NOMO-1 treated with DMSO at 0.1 percent for 48 hours (cell line): ENCODE data around the gene TTI1.

Source experiments
- DNase-seq: peaks from one replicate; lab custom pipeline; 2025; ENCODE audit not compliant: unreplicated experiment; lab: John Stamatoyannopoulos, UW

Gene TTI1

DNA sequence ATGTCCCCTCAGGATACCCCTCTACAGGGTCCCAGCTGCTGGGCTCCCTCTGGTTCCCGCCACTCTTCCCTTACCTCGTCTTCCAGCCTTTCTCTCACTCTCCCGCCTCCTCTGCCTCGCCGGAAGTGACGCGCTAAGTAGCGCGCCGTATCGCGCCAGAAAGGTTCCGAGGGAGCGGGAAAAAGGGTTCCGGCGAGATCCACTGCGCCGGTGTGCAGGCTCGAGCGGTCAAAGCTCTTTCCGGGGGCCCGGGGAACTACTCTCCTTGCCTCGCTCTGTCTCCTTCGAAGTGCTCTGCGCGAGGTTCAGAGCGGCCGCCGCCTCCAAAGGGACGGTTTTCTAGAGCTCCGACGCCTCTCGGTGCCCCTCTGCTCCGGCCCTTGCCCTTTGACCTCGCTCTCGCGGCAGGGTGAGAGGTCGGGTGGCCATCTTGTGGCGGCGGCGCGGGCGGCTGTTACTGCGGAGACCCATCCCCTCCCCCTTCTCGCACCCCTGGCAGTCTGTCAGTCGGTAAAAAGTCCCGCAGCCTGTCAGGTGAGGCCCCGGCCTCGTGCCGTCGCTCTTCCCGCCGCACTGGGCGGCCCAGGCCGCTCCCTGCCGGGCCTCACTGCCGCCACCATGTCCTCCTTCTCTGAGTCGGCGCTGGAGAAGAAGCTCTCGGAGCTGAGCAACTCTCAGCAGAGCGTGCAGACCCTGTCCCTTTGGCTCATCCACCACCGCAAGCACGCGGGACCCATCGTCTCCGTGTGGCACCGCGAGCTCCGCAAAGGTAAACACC lies at the start of gene TTI1, which contains the start of gene RPRD1B:
TTI1 (minus strand) TSS at position 127 of the 778 bp plus-strand sequence. CDS start 19,640 bp downstream, outside the sequence.
RPRD1B (plus strand) TSS at position 417 of the 778 bp plus-strand sequence; CDS start at position 619, 202 bp downstream.
- DNase-seq: peak; percentile 83

GRCh38 chr20:38082894-38083293 lies 49.6 kb upstream of the TTI1 start:
- no peak for DNase-seq

- DNase-seq: no peak
Measured at GRCh38 chr20:38081575-38081974, 48.3 kb upstream of the TTI1 start.

- no peak for DNase-seq
Measured at GRCh38 chr20:38079353-38079752, 46.1 kb upstream of the TTI1 start.

DNA sequence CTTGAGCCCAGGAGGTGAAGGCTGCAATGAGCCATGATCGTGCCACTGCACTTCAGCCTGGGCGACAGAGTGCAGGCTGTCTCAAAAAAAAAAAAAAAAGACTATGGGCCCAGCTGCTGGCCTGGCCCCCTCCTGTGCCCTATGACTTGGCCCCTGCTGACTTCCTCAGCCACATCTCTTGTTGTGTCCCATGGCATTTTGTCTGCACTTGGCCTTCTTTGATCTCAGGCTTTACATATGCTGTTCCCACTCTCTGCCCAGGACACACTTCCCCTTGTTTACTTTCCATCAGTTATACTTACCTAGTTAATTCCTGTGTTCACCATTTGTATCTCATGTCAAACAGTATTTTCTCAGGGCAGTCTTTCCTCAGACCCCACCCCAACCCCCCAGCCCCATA lies 44.8 kb upstream of the TTI1 start:
- no peak for DNase-seq

GRCh38 chr20:38076548-38076947 lies 43.3 kb upstream of the TTI1 start:
- DNase-seq: no peak

GRCh38 chr20:38075161-38075998 lies 42.1 kb upstream of the TTI1 start:
- no peak for DNase-seq

DNA sequence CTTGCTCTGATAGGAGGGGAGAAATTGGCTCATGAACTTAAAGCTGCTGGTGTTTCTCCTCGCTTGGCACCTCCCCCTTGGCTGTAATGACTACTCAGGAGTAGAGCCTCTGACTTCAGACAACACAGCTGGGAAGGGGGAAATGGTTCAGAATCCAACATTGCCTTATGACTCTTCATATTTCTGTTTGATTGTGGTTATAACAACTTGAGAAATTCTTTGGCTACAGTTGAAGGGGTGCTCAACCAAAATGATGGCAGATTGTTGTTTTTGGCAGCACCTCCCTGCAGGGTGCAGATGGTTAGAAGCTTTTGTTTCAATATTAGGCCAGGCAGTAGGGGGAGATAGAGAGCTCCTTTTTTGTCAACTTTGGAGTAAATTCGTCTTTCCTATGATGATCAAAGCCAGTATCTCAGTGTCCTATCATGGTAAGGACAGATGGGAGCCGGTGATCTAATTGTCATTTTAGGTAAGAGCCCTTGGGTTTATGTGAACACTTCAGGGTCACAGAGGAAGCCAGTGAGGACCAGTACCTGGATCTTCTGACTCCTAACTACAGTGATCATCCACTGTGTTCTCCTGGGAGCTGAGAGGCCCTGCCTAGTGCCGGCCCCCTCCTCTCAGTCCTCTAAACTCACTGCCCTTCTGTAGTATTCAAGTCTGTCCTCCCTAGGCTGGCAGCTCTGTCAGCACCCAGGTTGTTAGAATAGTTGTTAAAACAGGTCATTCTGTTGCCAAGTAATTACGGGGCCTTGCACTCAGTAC lies 40.2 kb upstream of the TTI1 start:
- DNase-seq: peak; percentile 23

GRCh38 chr20:38072898-38073297 lies 39.6 kb upstream of the TTI1 start:
- DNase-seq: no peak

GRCh38 chr20:38067717-38068365 lies 34.6 kb upstream of the TTI1 start:
- no peak for DNase-seq

DNA sequence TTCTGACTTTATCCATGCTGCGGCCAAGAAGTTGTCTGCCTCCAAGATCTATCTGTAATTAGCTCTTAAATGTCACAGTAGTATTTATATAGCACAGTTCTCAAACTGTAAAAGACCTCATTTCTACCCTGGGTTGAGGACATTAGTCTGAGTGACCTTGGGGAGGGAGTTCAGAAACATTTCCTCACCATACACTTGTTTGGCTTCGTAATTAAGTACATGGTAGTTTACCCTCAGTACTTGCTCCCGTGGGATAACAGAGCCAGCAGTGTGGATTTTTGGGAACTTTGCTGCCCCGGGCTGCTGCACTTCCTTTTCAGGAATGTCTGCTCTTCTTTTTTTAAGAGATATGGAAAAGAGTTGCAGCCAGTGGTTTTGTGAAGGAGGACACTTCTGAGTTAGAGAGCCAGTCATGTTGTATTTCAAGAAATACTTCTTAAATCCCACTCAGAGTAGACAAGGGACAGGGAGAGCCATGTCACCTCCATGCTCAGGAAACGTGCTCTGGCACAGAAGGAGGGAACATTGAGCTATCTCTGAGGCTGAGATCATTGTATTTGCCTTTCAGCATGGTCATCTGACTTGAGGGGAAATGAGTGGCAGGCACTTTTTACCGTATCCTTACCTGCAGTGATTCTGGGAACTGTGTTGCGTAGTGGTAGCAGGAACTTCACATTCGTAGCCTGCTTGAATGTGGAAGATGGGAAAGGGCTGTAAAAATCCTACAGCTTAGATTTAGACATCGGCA lies 33.9 kb upstream of the TTI1 start:
- DNase-seq: no peak

GRCh38 chr20:38065764-38066375 lies 32.6 kb upstream of the TTI1 start:
- no peak for DNase-seq

DNA sequence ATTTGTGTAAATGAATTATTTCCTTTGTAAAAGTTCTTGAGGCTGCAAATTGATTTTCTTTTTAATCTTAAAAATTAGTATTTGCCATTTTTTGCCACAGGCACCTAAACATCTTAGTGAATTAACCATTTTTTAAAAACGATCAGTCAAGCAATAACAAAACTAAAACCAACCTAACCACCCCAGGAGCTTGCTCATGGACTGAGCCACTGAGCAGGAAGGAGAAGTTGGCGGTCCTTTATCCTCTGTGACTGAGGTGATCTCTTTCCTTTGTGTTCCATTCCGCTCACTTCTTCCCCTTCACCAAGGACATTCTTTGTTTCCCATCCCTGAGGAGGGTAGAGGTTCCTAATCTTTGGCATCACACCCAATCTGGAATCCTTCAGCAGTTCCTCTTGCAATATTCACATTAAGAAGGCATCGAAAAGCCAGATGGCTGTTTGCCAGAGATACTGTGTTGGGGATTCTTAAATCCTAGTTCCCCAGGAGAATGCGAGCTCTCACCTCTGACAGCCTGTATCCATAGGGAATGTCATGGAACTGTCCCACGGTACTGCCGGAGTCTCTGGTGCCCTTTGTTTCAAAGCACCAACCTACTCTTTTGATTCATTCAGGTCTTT lies 30.8 kb upstream of the TTI1 start:
- no peak for DNase-seq

DNA sequence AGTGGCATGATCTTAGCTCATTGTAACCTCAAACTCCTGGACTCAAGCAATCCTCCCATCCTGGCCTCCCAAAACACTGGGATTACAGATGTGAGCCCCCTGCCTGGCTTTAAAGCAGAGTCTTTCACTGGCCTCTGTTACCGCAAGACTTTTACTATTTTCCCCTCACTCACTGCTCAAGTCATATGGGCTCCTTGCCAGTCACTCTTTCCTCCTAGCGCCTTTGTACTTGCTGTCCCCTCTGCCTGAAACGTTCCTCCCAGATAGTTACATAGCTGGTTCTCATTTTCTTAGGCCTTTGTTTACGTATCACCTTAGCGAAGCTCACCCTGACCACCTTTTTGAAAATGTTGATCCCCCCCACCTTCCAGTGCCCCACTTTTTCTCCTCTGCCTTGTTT lies 29.6 kb upstream of the TTI1 start:
- no peak for DNase-seq

- DNase-seq: no peak
Measured at GRCh38 chr20:38061109-38061508, 27.9 kb upstream of the TTI1 start.

DNA sequence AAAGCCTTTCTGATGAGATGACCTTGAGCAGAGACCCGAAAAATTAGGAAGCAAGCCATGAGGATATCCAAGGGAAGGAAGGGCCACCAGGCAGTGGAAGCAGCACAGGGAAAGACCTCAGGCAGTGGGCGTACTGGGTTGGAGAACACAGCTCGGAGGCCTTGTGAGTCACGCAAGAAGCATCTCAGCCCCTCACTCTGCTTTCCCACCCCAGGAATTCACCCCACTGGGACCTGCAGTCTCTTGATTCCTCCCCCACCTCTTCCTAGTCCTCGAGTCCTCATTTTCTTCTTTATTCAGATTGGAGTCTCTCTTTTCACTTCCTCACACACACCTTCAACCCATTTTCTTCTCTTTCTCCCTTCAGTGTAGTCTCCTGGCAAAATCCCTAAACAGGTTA lies 27.3 kb upstream of the TTI1 start:
- DNase-seq: no peak

DNA sequence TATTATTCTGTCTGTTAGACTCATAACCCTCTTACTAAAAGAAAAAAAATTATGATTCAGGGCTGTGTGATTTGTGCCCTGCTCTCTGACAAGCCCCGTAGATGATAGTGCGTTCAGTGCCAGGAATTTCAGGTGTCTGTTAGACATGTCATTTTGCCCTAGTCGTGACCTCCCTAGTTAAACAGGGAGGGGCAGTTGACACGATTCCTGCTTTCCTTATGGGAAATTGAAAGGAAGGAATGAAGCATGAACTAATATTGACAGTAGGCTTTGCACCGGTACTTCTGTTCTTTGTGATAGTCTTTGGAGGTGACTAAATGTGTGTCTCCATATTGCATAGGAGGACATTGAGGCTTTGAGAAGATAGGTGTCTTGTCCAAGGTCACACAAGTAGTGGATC lies 26.6 kb upstream of the TTI1 start:
- no peak for DNase-seq

- peak; percentile 39 for DNase-seq
Measured at GRCh38 chr20:38057351-38057972, 24.2 kb upstream of the TTI1 start.

DNA sequence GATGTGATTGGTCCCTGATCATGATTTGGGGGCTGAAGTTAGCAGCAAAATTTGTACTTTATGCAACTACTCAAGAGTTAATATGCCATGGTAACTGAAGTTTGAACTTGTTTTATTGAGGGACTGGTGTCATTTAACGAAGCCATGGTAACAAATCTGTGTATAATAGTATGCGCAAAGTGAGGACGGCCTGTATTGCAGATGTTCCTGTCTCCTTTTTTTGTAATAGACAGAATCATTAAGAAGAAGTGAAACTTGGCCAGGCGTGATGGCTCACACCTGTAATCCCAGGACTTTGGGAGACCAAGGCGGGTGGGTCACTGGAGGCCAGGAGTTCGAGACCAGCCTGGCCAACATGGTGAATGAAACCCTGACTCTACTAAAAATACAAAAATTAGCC lies 22.6 kb upstream of the TTI1 start:
- DNase-seq: no peak
